SU-DHL-6 (cell line): ENCODE data around the gene WWOX.

Source experiments
- CTCF ChIP-seq: fragments of 200-600 bp; sonication (generic); IDR thresholded peaks from one replicate; pipeline ENCODE4 v1.5.1; 2017; ENCODE audit warnings: antibody characterized with exemption, mild to moderate bottlenecking, low read length, moderate library complexity; ENCODE audit not compliant: insufficient read depth, poor library complexity, severe bottlenecking
- EZH2phosphoT487 ChIP-seq: fragments of 200-600 bp; sonication (generic), shearing (Covaris generic); conservative IDR thresholded peaks from 2 replicates; pipeline ENCODE4 v1.6.1; 2018; ENCODE audit warnings: mild to moderate bottlenecking, antibody characterized with exemption, low read length, moderate library complexity, mixed read lengths

GRCh38 chr16:78402833-78403232 is 303.4 kb downstream of the WWOX start:
- TF ChIP-seq CTCF (no peak), EZH2phosphoT487 (no peak)
